ENCODE results near the gene AADAT.
"Not testable (repeated sequence)": the region's sequence is repeated elsewhere in the genome, so short reads cannot be mapped to it uniquely, and the experiment has no call there.

Gene AADAT

GRCh38 chr4:170089668-170090351, at the start of gene AADAT:
Gene AADAT (minus strand): TSS chr4:170089956. CDS start chr4:170089690, 266 bp downstream.
- peak; percentile 71 for DNase-seq

GRCh38 chr4:170138580-170139194, 48.9 kb upstream of the AADAT start:
- peak; percentile 81 for DNase-seq

- DNase-seq, result no peak
These were observed 48.2 kb upstream of the AADAT start for GRCh38 chr4:170137927-170138326.

DNA sequence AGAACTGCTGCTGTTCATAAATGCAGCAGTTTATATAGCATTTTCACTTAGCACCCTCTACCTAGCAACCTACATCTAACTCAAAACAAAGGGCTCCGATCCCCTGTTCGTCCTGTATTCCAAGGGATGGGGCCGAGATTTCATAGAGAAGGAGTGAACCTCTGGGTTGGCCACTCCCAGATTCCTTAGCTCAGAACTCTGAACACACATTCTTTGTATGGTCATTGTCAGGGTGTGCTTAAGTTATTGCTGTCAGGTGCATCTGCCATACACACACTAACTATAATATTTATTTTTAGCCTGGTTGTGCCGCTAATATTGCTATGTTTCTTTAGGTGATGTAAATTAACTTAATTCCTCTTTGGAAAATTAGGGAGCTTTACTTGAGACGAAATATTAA, 47.7 kb upstream of the AADAT start:
- DNase-seq, result no peak

GRCh38 chr4:170134821-170135220, 45.1 kb upstream of the AADAT start:
- DNase-seq, result no peak

DNA sequence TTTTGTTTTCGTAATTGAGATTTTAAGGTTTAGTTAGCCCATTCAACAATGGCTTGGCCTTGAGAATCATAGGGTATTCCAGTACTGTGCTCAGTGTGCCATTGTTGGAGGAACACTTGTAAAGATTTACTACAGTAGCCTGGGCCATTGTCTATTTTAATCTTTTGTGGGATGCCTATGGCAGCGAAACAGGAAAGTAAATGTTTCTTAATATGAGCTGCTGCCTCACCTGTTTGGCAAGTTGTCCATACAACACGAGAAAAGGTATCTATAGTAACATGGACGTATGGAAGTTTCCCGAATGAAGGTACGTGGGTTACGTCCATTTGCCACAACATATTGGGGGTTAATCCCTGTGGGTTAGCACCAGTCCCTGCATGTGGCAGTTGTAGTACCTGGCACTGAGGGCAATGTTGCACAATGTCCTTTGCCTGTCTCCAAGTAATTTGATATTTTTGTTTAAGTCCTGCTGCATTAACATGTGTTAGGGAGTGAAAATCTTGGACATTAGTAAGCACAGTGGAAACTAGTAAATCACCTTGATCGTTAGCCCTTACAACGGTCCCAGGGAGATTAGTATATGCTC, 38.6 kb upstream of the AADAT start:
- DNase-seq, result no peak

DNA sequence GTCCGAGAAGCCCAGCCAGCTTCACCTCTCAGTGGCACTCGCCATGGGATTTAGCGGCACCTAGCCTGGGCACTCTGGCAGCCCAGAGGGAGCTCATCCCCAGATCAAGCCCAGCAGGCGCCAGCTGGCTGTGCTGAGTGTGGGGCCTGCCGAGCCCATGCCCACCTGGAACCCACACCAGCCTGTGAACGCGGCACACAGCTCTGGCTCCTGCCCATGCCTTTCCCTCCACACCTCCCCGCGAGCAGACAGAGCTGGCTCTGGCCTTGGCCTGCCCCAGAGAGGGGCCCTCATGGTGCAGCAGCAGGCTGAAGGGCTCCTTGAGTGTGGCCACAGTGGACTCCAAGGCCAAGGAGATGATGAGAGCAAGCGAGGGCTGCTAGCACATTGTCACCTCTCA, 38.0 kb upstream of the AADAT start:
- no peak for DNase-seq

GRCh38 chr4:170124406-170124805, 34.6 kb upstream of the AADAT start:
- no peak for DNase-seq

- no peak for DNase-seq
These were observed 32.5 kb upstream of the AADAT start for GRCh38 chr4:170122252-170122651.

GRCh38 chr4:170114636-170115035, 24.9 kb upstream of the AADAT start:
- DNase-seq, result no peak

- DNase-seq, result not testable (repeated sequence)
These were observed 24.4 kb upstream of the AADAT start for GRCh38 chr4:170114183-170114582.

DNA sequence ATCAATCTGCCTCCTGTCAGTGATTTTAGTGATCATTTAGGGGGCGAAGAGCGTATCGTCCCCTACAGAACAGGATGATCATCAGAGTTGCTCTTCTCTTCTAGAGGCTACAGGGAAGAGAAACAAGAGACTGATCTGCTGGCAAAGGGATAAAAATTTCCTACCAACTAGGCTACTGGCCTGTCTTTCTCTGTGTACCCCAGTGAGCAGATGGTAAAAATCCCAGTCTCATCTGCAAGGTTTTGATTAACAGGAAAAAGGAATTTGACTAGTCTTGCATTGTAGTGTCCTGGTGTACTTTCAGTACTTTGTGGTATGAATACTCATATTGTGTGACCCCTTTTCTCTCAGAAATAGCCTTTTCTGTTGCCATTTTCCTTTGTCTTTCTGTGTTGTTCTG, 21.8 kb upstream of the AADAT start:
- no peak for DNase-seq

DNA sequence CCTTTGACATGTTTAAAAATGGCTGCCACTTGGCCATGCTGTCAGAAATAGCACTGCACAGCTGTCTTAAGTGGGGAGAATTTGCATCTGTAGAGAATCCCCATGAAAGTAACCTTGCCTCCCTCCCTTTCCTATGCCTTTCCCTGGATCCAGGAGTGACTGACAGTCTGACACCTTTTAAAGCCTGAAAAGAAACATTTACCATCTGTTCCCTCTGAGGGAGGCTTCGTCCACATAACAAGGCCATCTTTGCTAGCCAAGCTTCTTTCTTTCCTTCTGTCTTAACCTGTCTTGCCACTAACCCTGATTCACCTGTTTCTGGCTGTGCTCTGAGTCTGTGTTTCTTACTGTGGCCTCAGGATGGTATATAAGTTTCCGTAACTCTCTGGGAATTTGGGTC, 21.3 kb upstream of the AADAT start:
- no peak for DNase-seq

DNA sequence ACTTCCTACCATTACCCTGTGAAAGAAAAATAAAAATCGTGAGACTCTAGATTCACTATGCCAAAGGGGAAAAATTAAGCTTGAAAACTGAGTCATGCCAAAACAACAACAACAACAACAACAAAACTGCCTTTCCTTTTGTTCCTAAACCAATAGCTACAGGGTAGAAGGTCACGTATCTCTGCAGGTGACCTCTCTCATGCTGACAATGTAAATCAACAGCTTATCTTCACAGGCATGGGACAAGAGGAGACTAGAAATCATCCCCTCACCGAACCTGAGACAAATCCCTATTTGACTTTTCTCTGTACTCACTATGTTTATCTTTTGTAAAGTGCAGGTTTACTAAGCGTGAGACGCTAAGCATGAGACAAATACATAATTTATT, 20.5 kb upstream of the AADAT start:
- DNase-seq, result no peak

DNA sequence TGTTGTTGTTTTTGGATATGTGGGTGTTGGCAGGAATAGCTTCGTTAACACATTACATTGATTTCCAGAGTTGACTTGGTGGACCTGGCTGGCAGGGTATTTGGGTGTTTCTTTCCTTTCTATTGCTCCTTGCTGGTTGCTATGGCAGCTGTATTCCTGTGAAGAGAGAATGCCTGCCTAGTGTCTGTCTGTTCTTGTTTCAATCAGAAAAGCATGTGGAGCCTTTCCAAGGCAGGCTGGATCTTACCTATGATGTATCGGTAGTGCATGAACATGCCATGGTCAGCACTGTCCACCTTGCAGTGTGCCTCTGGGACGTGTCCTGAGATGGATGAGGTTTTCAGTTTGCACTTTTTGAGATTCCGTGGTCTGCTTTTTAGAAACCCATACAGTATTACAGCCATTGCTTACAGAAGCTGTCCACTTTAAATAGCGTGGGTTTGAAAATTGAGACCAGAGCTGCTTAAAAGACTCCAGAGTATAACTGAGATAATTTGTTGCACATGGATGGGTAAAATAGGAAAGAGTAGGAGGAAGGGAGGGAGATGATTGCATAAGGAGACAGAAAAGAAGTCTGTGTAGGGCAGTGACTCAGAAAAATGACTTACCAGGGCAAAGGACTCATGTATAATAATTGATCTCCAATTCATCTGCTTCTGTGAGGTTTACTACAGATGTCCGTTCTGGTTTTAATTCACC, 20.0 kb upstream of the AADAT start:
- peak; percentile 4 for DNase-seq

DNA sequence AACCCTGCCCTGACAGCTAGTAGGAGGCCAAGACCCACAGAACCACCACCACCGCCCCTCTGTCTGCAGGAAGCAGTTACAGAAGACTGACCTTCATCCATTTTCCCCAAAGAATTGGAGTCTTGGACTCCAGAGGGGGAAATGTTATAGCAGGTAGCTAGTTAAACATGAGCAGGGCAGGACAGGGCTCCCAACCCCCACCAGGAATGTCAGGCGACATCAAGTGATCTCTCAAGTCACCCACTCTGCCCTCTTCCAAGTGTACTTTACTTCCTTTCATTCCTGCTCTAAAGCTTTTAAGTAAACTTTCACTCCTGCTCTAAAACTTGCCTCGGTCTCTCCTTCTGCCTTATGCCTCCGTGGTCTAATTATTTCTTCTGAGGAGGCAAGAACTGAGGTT, 17.1 kb upstream of the AADAT start:
- no peak for DNase-seq

GRCh38 chr4:170102426-170102825, 12.7 kb upstream of the AADAT start:
- no peak for DNase-seq

DNA sequence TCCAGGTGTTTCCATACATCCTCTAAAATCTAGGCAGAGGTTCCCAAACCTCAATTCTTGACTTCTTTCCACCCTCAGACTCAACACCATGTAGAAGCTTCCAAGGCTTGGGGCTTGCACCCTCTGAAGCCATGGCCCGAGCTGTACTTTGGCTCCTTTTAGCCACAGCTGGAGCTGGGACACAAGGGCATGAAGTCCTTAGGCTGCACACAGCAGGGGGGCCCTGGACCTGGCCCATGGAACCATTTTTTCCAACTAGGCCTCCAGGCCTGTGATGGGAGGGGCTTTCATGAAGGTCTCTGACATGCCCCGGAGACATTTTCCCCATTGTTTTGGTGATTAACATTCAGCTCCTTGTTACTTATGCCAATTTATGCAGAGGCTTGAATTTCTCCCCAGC, 8.4 kb upstream of the AADAT start:
- not testable (repeated sequence) for DNase-seq

GRCh38 chr4:170097681-170098080, 7.9 kb upstream of the AADAT start:
- DNase-seq, result no peak

GRCh38 chr4:170093973-170094535, 4.3 kb upstream of the AADAT start:
- no peak for DNase-seq

GRCh38 chr4:170091069-170091696, 1.4 kb upstream of the AADAT start:
- no peak for DNase-seq

DNA sequence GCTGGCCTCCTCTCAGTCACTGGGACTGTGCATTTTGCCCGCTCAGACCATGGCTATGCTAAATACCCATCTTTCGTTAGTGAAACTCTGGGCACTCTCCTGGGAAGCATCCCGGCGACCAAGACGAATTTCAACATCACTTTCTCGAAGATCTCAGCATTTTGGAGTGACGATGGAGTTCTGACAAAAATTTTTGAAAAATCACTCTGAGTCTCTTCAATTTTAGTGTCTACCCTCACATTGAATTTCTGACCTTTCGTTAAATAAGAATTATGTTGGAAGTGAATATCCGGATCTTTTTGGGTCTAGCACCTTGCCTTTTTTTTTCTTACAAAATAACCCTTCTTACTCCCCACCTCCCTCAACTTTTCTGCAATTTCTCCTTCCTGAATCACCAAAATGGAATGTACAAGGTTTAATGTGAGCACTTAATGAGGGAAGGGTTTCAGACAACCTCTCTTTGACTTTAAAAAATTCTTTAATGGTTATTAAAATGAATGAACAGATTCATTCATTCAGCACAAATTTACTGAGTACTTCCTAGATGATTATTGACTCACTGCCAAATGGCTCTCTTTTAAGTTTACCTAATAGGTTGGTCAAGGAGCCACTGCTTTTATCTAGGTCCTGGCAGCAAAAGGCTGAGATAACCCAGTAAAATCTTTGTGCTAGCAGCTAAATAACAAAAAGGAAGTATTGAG, 746 bp upstream of the AADAT start:
- DNase-seq, result no peak

Data from suppressor macrophage treated with lipopolysaccharide for 4 hours (primary cell).